Trophoblast cell (in vitro differentiated cells and primary cell): Measurements from ENCODE around the gene FOXF1.

Source experiments
- DNase-seq, 2 donors: peaks; one replicate each; pipeline ENCODE4 v3.0.0-alpha.2; 2016
- H2AFZ ChIP-seq: 2 replicates; pipeline ENCODE4 v1.6.1; 2013; ENCODE audit warnings: low read length, moderate library complexity, mild to moderate bottlenecking; ENCODE audit not compliant: insufficient read depth, poor library complexity
- H2AK5ac ChIP-seq: 2 replicates; pipeline ENCODE4 v1.6.1; 2013; ENCODE audit warnings: mild to moderate bottlenecking, low read length
- H2BK120ac ChIP-seq: 2 replicates; pipeline ENCODE4 v1.6.1; 2013; ENCODE audit warnings: low read length, mild to moderate bottlenecking, moderate library complexity; ENCODE audit not compliant: insufficient read depth, poor library complexity
- H2BK12ac ChIP-seq: 2 replicates; pipeline ENCODE4 v1.6.1; 2013; ENCODE audit warnings: mild to moderate bottlenecking, low read length, moderate library complexity
- H2BK5ac ChIP-seq: 2 replicates; pipeline ENCODE4 v1.6.1; 2013; ENCODE audit warnings: low read length, low read depth, moderate library complexity, mild to moderate bottlenecking; ENCODE audit not compliant: poor library complexity
- H3K14ac ChIP-seq: 2 replicates; pipeline ENCODE4 v1.6.1; 2013; ENCODE audit warnings: mild to moderate bottlenecking, low read length
- H3K18ac ChIP-seq: 2 replicates; pipeline ENCODE4 v1.6.1; 2013; ENCODE audit warnings: mild to moderate bottlenecking, low read length
- H3K23ac ChIP-seq: 2 replicates; pipeline ENCODE4 v1.6.1; 2013; ENCODE audit warnings: low read length
- H3K27ac ChIP-seq: 2 replicates; pipeline ENCODE4 v1.5.1; 2013; ENCODE audit warnings: low read depth, mild to moderate bottlenecking, inconsistent platforms, low read length, moderate library complexity
- H3K27me3 ChIP-seq: 2 replicates; pipeline ENCODE4 v1.6.1; 2013; ENCODE audit warnings: inconsistent platforms, mild to moderate bottlenecking, low read length, moderate library complexity; ENCODE audit not compliant: insufficient read depth
- H3K36me3 ChIP-seq, 2 experiments: 1 replicate in 1 of 2; 2 replicates in 1 of 2; pipeline ENCODE4 v1.6.1; 2013; ENCODE audit warnings: low read length in 2 of 2, mild to moderate bottlenecking in 2 of 2, moderate library complexity in 1 of 2; ENCODE audit not compliant: insufficient read depth in 2 of 2, control insufficient read depth in 1 of 2
- H3K4ac ChIP-seq: 2 replicates; pipeline ENCODE4 v1.6.1; 2013; ENCODE audit warnings: low read depth, mild to moderate bottlenecking, low read length, moderate library complexity
- H3K4me1 ChIP-seq, 2 experiments: 1 replicate in 1 of 2; 2 replicates in 1 of 2; pipeline ENCODE4 v1.6.1; 2013; ENCODE audit warnings: low read length in 2 of 2, mild to moderate bottlenecking in 2 of 2, moderate library complexity in 1 of 2; ENCODE audit not compliant: insufficient read depth in 2 of 2, control insufficient read depth in 1 of 2
- H3K4me2 ChIP-seq: 2 replicates; pipeline ENCODE4 v1.6.1; 2013; ENCODE audit warnings: inconsistent platforms, mild to moderate bottlenecking, low read length, moderate library complexity
- H3K4me3 ChIP-seq: 2 replicates; pipeline ENCODE4 v1.5.1; 2013; ENCODE audit warnings: mild to moderate bottlenecking, low read depth, low read length, inconsistent platforms
- H3K79me1 ChIP-seq: one replicate; pipeline ENCODE4 v1.6.1; 2013; ENCODE audit warnings: low read length
- H3K79me2 ChIP-seq: 2 replicates; pipeline ENCODE4 v1.6.1; 2013; ENCODE audit warnings: low read length, mild to moderate bottlenecking; ENCODE audit not compliant: control insufficient read depth, insufficient read depth, poor library complexity
- H3K9ac ChIP-seq: 2 replicates; pipeline ENCODE4 v1.6.1; 2013; ENCODE audit warnings: mild to moderate bottlenecking, low read length
- H3K9me3 ChIP-seq: 2 replicates; pipeline ENCODE4 v1.6.1; 2013; ENCODE audit warnings: low read depth, mild to moderate bottlenecking, control low read depth, inconsistent platforms, low read length; ENCODE audit not compliant: insufficient read depth
- H4K12ac ChIP-seq: 2 replicates; pipeline ENCODE4 v1.6.1; 2013; ENCODE audit warnings: low read depth, mild to moderate bottlenecking, low read length, moderate library complexity
- H4K8ac ChIP-seq: 2 replicates; pipeline ENCODE4 v1.6.1; 2013; ENCODE audit warnings: low read depth, mild to moderate bottlenecking, low read length, moderate library complexity
- H4K91ac ChIP-seq: one replicate; pipeline ENCODE4 v1.6.1; 2013; ENCODE audit warnings: low read depth, mild to moderate bottlenecking, low read length, moderate library complexity
- WGBS: extraction: QIAGEN DNeasy Blood & Tissue Kit; methylation state at CpG from one replicate; pipeline ENCODE4 v1.1.7; 2013; ENCODE audit warnings: missing lambda C conversion rate; ENCODE audit not compliant: insufficient read length, insufficient coverage; ENCODE audit errors: extremely low coverage; 5-methylcytosine and 5-hydroxymethylcytosine counted together

FOXF1 gene

GRCh38 chr16:86502856-86503748 is 7.2 kb upstream of the FOXF1 start:
- H3K4me1 ChIP-seq, result peaks cover 0 to 4% of the 10 kb centered on the region in 2 experiments
- no peak overlapping the region for H2AK5ac ChIP-seq
- no peak overlapping the region for H4K12ac ChIP-seq
- H3K27ac ChIP-seq, result no peak overlapping the region
- H2AFZ ChIP-seq, result no peak overlapping the region
- no peak overlapping the region for H3K4me3 ChIP-seq
- DNase-seq, result no peak
- H3K18ac ChIP-seq, result no peak overlapping the region
- no CpG with 5 or more reads among the region's 22 CpGs for WGBS
- no peak overlapping the region for H4K91ac ChIP-seq
- no peak overlapping the region for H2BK5ac ChIP-seq
- no peak overlapping the region for H2BK12ac ChIP-seq
- H4K8ac ChIP-seq, result no peak overlapping the region
- no peak overlapping the region for H3K23ac ChIP-seq
- no peaks in the 10 kb centered on the region for H3K79me2 ChIP-seq
- H2BK120ac ChIP-seq, result no peak overlapping the region
- no peak overlapping the region for H3K4me2 ChIP-seq
- no peak overlapping the region for H3K4ac ChIP-seq
- H3K9me3 ChIP-seq, result peaks cover 18% of the 10 kb centered on the region
- no peak overlapping the region for H3K14ac ChIP-seq
- H3K9ac ChIP-seq, result no peak overlapping the region
- H3K79me1 ChIP-seq, result no peaks in the 10 kb centered on the region
- no peaks in the 10 kb centered on the region for H3K36me3 ChIP-seq
- H3K27me3 ChIP-seq, result peaks cover 96% of the 10 kb centered on the region

- H3K27me3 ChIP-seq, result peaks cover 96% of the 10 kb centered on the region
- no peaks in the 10 kb centered on the region for H3K79me1 ChIP-seq
- H2AK5ac ChIP-seq, result no peak overlapping the region
- no peak overlapping the region for H3K4me3 ChIP-seq
- H3K4ac ChIP-seq, result no peak overlapping the region
- H3K79me2 ChIP-seq, result no peaks in the 10 kb centered on the region
- H2BK12ac ChIP-seq, result no peak overlapping the region
- no peak overlapping the region for H3K9ac ChIP-seq
- H3K4me1 ChIP-seq, result peaks cover 0 to 4% of the 10 kb centered on the region in 2 experiments
- H3K27ac ChIP-seq, result no peak overlapping the region
- H4K91ac ChIP-seq, result no peak overlapping the region
- WGBS, result no CpG with 5 or more reads among the region's 6 CpGs
- H2BK120ac ChIP-seq, result no peak overlapping the region
- no peak overlapping the region for H2BK5ac ChIP-seq
- no peak overlapping the region for H3K23ac ChIP-seq
- no peak for DNase-seq
- H3K14ac ChIP-seq, result no peak overlapping the region
- no peak overlapping the region for H4K8ac ChIP-seq
- peaks cover 14% of the 10 kb centered on the region for H3K9me3 ChIP-seq
- H3K36me3 ChIP-seq, result no peaks in the 10 kb centered on the region
- H4K12ac ChIP-seq, result no peak overlapping the region
- H2AFZ ChIP-seq, result no peak overlapping the region
- no peak overlapping the region for H3K18ac ChIP-seq
- no peak overlapping the region for H3K4me2 ChIP-seq
Measured at GRCh38 chr16:86503830-86504229, 6.5 kb upstream of the FOXF1 start.

GRCh38 chr16:86504315-86505184 is 5.8 kb upstream of the FOXF1 start:
- Histone ChIP-seq H4K12ac (no peak overlapping the region), H3K23ac (peak overlapping the region; percentile 69), H3K14ac (no peak overlapping the region), H3K9ac (no peak overlapping the region), H3K79me1 (no peaks in the 10 kb centered on the region), H3K4me3 (no peak overlapping the region), H2AFZ (no peak overlapping the region), H3K9me3 (peaks cover 16% of the 10 kb centered on the region), H4K91ac (no peak overlapping the region), H2BK12ac (no peak overlapping the region), H3K4me2 (no peak overlapping the region), H2AK5ac (no peak overlapping the region), H3K4me1 (peaks cover 0 to 10% of the 10 kb centered on the region in 2 experiments), H3K27me3 (peaks cover 97% of the 10 kb centered on the region), H3K79me2 (no peaks in the 10 kb centered on the region), H3K4ac (no peak overlapping the region), H3K36me3 (no peaks in the 10 kb centered on the region), H2BK5ac (no peak overlapping the region), H4K8ac (no peak overlapping the region), H2BK120ac (no peak overlapping the region), H3K27ac (no peak overlapping the region), H3K18ac (no peak overlapping the region)
- WGBS, result no CpG with 5 or more reads among the region's 27 CpGs
- no peak for DNase-seq

DNA sequence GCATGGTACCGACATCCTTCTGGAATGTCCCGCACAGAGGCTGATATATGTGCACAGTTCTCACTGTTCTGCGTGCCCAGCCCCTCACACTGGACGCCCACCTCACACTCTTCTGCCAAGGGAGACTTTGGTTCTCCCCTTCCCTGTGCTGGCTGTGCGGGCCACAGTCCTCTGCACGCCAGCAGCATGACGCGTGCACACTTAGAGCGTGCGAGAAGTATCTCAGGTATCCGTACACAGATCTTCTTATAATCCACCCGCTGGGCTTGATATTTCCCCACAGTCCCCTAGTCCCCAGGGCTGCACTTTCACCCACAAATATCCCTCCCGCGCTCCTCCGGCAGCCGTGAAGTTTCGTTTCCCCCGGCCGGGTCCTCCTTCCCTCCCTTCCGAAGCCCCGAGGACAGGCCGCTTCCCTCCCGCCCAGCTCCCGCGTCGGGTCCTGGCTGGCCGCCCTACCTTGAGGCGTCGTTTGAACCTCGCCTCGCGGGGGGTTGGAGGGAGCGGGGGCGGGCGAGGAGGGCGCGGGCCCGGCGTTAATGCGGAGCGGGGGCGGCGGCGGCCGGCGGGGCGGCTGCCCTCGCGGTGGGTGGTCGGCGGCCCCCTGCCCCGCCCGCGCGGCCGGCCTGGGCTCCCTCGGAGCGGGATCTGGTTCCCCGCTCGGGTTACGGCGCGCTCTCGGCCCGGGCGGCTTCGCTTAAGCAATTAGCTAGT is 5.0 kb upstream of the FOXF1 start:
- H3K27ac ChIP-seq, result no peak overlapping the region
- H3K9ac ChIP-seq, result no peak overlapping the region
- no peak overlapping the region for H3K14ac ChIP-seq
- no peak overlapping the region for H2BK5ac ChIP-seq
- no peak overlapping the region for H4K12ac ChIP-seq
- no CpG with 5 or more reads among the region's 67 CpGs for WGBS
- no peaks in the 10 kb centered on the region for H3K36me3 ChIP-seq
- no peak overlapping the region for H4K8ac ChIP-seq
- no peak overlapping the region for H3K18ac ChIP-seq
- no peak overlapping the region for H3K4me3 ChIP-seq
- H3K9me3 ChIP-seq, result peaks cover 16% of the 10 kb centered on the region
- H3K79me1 ChIP-seq, result no peaks in the 10 kb centered on the region
- no peaks in the 10 kb centered on the region for H3K79me2 ChIP-seq
- no peak overlapping the region for H3K23ac ChIP-seq
- H3K27me3 ChIP-seq, result peaks cover 98% of the 10 kb centered on the region
- no peak overlapping the region for H2AK5ac ChIP-seq
- no peak overlapping the region for H2BK12ac ChIP-seq
- no peak overlapping the region for H4K91ac ChIP-seq
- no peak overlapping the region for H3K4me2 ChIP-seq
- no peak overlapping the region for H2BK120ac ChIP-seq
- DNase-seq, result peak in 1 of 2 donors; percentile 14
- no peak overlapping the region for H3K4ac ChIP-seq
- no peak overlapping the region for H2AFZ ChIP-seq
- H3K4me1 ChIP-seq, result peaks cover 3 to 13% of the 10 kb centered on the region in 2 experiments
